Stomach (tissue), 9 donors: ENCODE data around the gene TAAR2. TPM values are rescaled to one million over a fixed set of nuclear protein-coding genes. Genes with fewer than 3 reads are reported as not detected.
"Not testable (repeated sequence)": the region's sequence is repeated elsewhere in the genome, so short reads cannot be mapped to it uniquely, and the experiment has no call there.

ENCODE experiments used
- DNase-seq, 2 donors: peaks; one replicate each; pipeline versions ENCODE4 v3.0.0 to v3.0.0-alpha.2; 2013 to 2019
- H3K27ac ChIP-seq, 5 donors: fragments of 200-600 bp in 4 of 5; sonication (generic) in 4 of 5; one replicate each; pipeline ENCODE4 v1.5.1; 2013 to 2019; ENCODE audit warnings: mild to moderate bottlenecking in 1 of 5, moderate library complexity in 1 of 5
- H3K27me3 ChIP-seq, 3 donors: fragments of 200-600 bp; sonication (generic); one replicate each; pipeline ENCODE4 v1.5.1; 2017 to 2019; ENCODE audit warnings: mixed run types in 1 of 3
- H3K36me3 ChIP-seq, 4 donors: fragments of 200-600 bp; sonication (generic); 1 replicate in 3 of 4; 2 replicates in 1 of 4; pipeline ENCODE4 v1.5.1; 2016 to 2019
- H3K4me1 ChIP-seq, 4 donors: fragments of 200-600 bp; sonication (generic); one replicate each; pipeline ENCODE4 v1.5.1; 2016 to 2019
- H3K4me3 ChIP-seq, 4 donors: fragments of 200-600 bp; sonication (generic) in 3 of 4; one replicate each; pipeline ENCODE4 v1.5.1; 2016 to 2019; ENCODE audit warnings: mild to moderate bottlenecking in 1 of 4
- H3K9me3 ChIP-seq, 4 donors: fragments of 200-600 bp; sonication (generic); one replicate each; pipeline ENCODE4 v1.5.1; 2016 to 2019
- CTCF ChIP-seq, 7 experiments: fragments of 450-650 bp in 4 of 7; fragments of 200-600 bp in 3 of 7; sonication (generic) in 3 of 7; IDR thresholded peaks; one replicate each; pipeline ENCODE4 v1.5.1; 2016 to 2019; ENCODE audit warnings: antibody characterized with exemption in 7 of 7, control low read depth in 2 of 7, mild to moderate bottlenecking in 1 of 7
- EP300 ChIP-seq: sonication (generic); formaldehyde crosslinking; IDR thresholded peaks from one replicate; pipeline ENCODE4 v1.6.1; 2017; ENCODE audit warnings: antibody characterized with exemption
- POLR2A ChIP-seq, 4 donors: fragments of 450-650 bp; IDR thresholded peaks; one replicate each; pipeline ENCODE4 v1.6.1; 2016; ENCODE audit warnings: antibody characterized with exemption in 4 of 4, control low read depth in 2 of 4, mild to moderate bottlenecking in 1 of 4, moderate library complexity in 1 of 4
- POLR2AphosphoS5 ChIP-seq, 3 donors: sonication (generic); formaldehyde crosslinking; IDR thresholded peaks; one replicate each; pipeline ENCODE4 v1.6.1; 2016; ENCODE audit warnings: antibody characterized with exemption in 3 of 3
- WGBS, 5 donors: extraction: QIAGEN DNeasy Blood & Tissue Kit in 3 of 5; methylation state at CpG; one replicate each; pipeline versions ENCODE4 v1.1.5 to v1.1.7; 2013 to 2018; 5-methylcytosine and 5-hydroxymethylcytosine counted together
- intact Hi-C: fragments of 100-400 bp; cut with DNase I; formaldehyde crosslinking; loops from one replicate; pipeline ENCODE4 v1.15.1; 2023; ENCODE audit warnings: low total_unique reads
- polyA plus RNA-seq, 3 donors: library from polyadenylated mRNA; stranded (reverse); fragments of 200-250 nt; gene quantifications; one replicate each; pipeline ENCODE4 v1.2.3, GENCODE V29; 2013
- total RNA-seq, 5 donors: library from RNA; depleted of rRNA; stranded (reverse); fragments of >200 nt; gene quantifications; one replicate each; pipeline versions ENCODE4 v1.1.0 to v1.2.3, GENCODE V29; 2014 to 2016
- donor health status: healthy with polysubstance abuse.
- donor health status: Bipolar disorder and iron deficiency.
- donor health status: healthy.

The TAAR2 gene
- total and polyA plus RNA-seq, 8 donors = not detected

GRCh38 chr6:132612449-132613108 lies 11.5 kb downstream of the TAAR2 start:
- Histone ChIP-seq H3K36me3 (no peaks in the 10 kb centered on the region), H3K27me3 (no peaks in the 10 kb centered on the region), H3K4me3 (peak overlapping the region in 1 of 4 donors; percentile 9), H3K9me3 (no peaks in the 10 kb centered on the region), H3K27ac (no peak overlapping the region), H3K4me1 (no peaks in the 10 kb centered on the region)
- WGBS, 5 donors = 37 to 42% (median 42%) methylated on average over 4 of the region's 4 CpGs
- DNase-seq = peak in 1 of 2 donors; percentile 19
- intact Hi-C loops = no loop called here
- TF ChIP-seq POLR2AphosphoS5 (IDR thresholded peaks at IDR 0.05) (no peak), EP300 (no peak), POLR2A (IDR thresholded peaks at IDR 0.05) (no peak), CTCF (IDR thresholded peaks at IDR 0.05) (no peak)

GRCh38 chr6:132611616-132612015 lies 12.5 kb downstream of the TAAR2 start:
- intact Hi-C loops = no loop called here
- TF ChIP-seq POLR2AphosphoS5 (IDR thresholded peaks at IDR 0.05) (no peak), POLR2A (IDR thresholded peaks at IDR 0.05) (no peak), EP300 (no peak), CTCF (IDR thresholded peaks at IDR 0.05) (no peak)
- H3K4me3 ChIP-seq = no peak overlapping the region
- H3K27ac ChIP-seq = no peak overlapping the region
- WGBS, 5 donors = 90 to 98% (median 91%) methylated on average over 2 of the region's 2 CpGs
- no peaks in the 10 kb centered on the region for H3K36me3 ChIP-seq
- H3K4me1 ChIP-seq = no peaks in the 10 kb centered on the region
- no peak for DNase-seq
- H3K9me3 ChIP-seq = no peaks in the 10 kb centered on the region
- no peaks in the 10 kb centered on the region for H3K27me3 ChIP-seq

DNA sequence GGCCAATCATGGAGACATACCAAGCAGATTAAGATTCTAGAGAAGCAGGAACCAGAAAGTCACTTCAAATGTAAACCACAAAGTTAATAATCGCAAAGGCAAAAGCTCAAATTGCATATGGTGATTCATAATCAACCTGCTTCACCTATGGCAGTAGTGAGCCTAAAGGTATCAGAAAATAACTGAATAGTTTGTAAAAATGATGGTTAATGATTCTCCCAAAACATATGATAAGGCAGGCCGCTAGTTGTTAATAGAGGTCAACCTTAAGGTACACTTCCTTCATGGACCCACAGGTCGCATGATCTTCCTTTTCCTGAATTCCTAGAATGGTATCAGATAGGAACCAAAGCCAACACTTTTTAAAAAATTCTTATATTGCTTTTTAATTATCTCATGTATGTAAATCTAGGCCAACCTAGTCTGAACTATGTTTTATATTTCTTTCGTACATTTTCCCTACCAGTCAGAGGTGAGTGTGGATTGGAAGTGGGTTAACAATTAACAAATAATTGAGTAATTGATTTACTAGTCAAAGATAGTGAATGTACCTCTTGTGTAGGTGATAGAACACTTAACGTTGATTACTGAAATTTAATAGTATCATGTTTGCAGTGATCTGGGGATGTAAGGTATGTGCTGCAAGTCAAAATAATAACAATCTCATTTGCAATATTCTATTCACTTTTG lies 16.4 kb downstream of the TAAR2 start:
- no peak for TF ChIP-seq EP300
- no peaks in the 10 kb centered on the region for H3K27me3 ChIP-seq
- 31 to 62% (median 41%) methylated on average over 5 of the region's 5 CpGs for WGBS, 5 donors

DNA sequence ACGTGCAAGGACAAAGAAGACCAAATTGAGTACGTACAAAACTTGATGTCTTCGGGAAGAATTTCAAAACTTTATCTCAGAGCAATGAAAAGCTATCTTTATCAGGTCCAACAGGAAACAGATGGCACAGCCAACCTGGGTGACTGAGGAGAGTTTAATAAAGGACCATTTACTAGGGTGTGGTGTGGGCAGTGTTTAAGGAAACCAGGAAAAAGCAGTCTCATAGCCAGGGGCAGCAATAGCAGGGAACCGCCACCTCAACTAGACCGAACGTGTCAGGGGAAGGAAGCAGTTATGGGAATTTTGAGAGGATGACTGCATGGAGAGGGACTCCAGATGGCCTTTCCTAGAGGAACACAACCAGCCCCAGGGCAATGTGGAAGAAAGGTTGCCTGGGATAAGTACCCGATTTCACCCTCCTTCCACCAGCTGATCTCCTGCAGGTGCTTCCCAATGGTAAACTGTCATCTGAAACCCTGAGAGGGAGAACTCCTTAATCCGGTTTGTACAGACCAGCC lies 19.4 kb downstream of the TAAR2 start:
- H3K27me3 ChIP-seq = no peaks in the 10 kb centered on the region
- no peaks in the 10 kb centered on the region for H3K36me3 ChIP-seq
- no peak for DNase-seq
- H3K27ac ChIP-seq = no peak overlapping the region
- WGBS, 5 donors = 76 to 91% (median 84%) methylated on average over 8 of the region's 8 CpGs
- no peaks in the 10 kb centered on the region for H3K9me3 ChIP-seq
- no peaks in the 10 kb centered on the region for H3K4me1 ChIP-seq
- intact Hi-C loops = no loop called here
- no peak overlapping the region for H3K4me3 ChIP-seq
- TF ChIP-seq POLR2AphosphoS5 (IDR thresholded peaks at IDR 0.05) (no peak), EP300 (no peak), POLR2A (IDR thresholded peaks at IDR 0.05) (no peak), CTCF (IDR thresholded peaks at IDR 0.05) (no peak)

More for the DNA sequence above, 16.4 kb downstream of the TAAR2 start:
- intact Hi-C loops = no loop called here
- H3K4me1 ChIP-seq = no peaks in the 10 kb centered on the region
- H3K36me3 ChIP-seq = no peaks in the 10 kb centered on the region
- no peak overlapping the region for H3K4me3 ChIP-seq
- DNase-seq = peak in 1 of 2 donors; percentile 14
- no peaks in the 10 kb centered on the region for H3K9me3 ChIP-seq
- peak overlapping the region in 2 of 5 donors; percentile 7 to 45 for H3K27ac ChIP-seq

DNA sequence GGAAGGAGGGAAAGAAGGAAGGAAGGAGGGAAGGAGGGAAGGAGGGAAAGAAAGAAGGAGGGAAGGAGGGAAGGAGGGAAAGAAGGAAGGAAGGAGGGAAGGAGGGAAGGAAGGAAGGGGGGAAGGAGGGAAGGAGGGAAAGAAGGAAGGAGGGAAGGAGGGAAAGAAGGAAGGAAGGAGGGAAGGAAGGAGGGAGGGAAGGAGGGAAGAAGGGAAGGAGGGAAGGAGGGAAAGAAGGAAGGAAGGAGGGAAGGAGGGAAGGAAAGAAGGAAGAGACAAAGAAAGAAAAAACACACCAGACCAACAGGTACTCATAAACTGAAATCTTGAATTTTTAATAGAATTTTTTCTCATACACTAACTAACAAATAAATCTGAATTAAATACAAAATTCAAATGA lies 23.2 kb downstream of the TAAR2 start:
- intact Hi-C loops, H3K36me3 ChIP-seq, H3K9me3 ChIP-seq, DNase-seq, H3K27me3 ChIP-seq, H3K4me3 ChIP-seq, H3K27ac ChIP-seq, H3K4me1 ChIP-seq: not testable (repeated sequence)
